Measurements from ENCODE around the gene PBXIP1.

Gene PBXIP1, protein sequence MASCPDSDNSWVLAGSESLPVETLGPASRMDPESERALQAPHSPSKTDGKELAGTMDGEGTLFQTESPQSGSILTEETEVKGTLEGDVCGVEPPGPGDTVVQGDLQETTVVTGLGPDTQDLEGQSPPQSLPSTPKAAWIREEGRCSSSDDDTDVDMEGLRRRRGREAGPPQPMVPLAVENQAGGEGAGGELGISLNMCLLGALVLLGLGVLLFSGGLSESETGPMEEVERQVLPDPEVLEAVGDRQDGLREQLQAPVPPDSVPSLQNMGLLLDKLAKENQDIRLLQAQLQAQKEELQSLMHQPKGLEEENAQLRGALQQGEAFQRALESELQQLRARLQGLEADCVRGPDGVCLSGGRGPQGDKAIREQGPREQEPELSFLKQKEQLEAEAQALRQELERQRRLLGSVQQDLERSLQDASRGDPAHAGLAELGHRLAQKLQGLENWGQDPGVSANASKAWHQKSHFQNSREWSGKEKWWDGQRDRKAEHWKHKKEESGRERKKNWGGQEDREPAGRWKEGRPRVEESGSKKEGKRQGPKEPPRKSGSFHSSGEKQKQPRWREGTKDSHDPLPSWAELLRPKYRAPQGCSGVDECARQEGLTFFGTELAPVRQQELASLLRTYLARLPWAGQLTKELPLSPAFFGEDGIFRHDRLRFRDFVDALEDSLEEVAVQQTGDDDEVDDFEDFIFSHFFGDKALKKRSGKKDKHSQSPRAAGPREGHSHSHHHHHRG

GRCh38 chr1:154955718-154956543 is at the start of gene PBXIP1:
PBXIP1 (minus strand) TSS chr1:154956099; CDS start chr1:154953721, 2,378 bp downstream.
- peak within 1 kb of the TSS; percentile 63 for H3K4me3 ChIP-seq (ENCODE audit: low read depth, low read length)
- in situ Hi-C loops (cut with HindIII; ENCODE audit: low sequenced_read_pairs) = loop anchor here (5.0 kb wide), 1 partner anchor 56 kb away; no protein-coding TSS in a partner anchor
- TF ChIP-seq CTCF (IDR thresholded peaks at IDR 0.05; ENCODE audit: low read depth, low read length, missing control alignments) = peak; percentile 52
- DNase-seq (ENCODE audit: low read depth) = peak; percentile 86

DNA sequence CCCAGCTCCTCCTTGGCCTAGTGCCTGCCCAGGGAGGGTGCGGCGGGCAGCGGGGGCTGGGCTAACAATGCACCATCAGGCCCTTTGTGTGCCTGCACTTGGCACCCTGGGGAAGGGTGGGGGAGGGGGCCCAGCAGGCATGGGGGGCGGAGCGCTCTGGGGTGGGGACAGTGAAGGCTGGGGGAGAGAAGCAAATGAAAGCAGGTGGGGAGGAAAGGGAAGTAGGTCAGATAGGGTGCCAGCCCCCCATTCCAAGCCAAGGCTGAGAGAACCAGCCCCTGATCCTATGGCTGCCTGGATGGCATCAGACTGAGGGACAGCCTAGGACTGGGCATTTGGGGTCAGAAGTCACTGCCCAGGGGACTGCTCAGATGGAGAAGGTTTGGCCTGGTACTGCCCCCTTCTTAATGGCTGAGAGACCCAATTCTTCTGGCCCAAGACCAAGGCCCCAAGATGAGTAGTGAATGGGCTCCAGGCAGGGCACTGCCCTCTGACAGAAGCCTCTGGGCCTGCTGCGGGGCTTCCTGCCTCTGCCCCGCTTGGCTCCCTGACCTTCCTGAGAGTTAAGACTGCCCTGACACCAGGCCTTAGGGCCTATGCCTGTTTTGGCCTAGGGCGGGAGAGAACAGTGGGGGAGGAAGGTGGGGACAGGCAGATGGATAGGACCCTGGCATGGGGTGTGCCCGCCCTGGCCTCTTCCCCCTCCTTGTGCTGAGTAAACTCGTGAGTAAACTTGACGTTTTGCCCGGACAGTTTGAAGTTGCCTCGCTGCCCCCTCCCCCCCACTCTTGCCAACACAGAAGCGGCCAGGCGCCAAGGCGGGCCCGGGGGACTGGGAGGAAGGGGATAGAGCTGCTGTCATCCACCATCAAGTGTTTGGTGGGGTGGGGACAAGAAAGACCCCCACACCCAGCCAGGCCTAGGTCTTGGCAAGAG is 49.4 kb upstream of the PBXIP1 start:
- no peak overlapping the region for H3K4me3 ChIP-seq (ENCODE audit: low read depth, low read length)
- no peak for TF ChIP-seq CTCF (IDR thresholded peaks at IDR 0.05; ENCODE audit: low read depth, low read length, missing control alignments)
- in situ Hi-C loops (cut with HindIII; ENCODE audit: low sequenced_read_pairs) = no loop called here
- DNase-seq (ENCODE audit: low read depth) = no peak

- TF ChIP-seq CTCF (IDR thresholded peaks at IDR 0.05; ENCODE audit: low read depth, low read length, missing control alignments) = no peak
- no peak for DNase-seq (ENCODE audit: low read depth)
- peak overlapping the region; percentile 82 for H3K4me3 ChIP-seq (ENCODE audit: low read depth, low read length)
- in situ Hi-C loops (cut with HindIII; ENCODE audit: low sequenced_read_pairs) = no loop called here
These were observed 48.6 kb upstream of the PBXIP1 start for GRCh38 chr1:155004352-155005075.

- DNase-seq (ENCODE audit: low read depth) = no peak
- no peak for TF ChIP-seq CTCF (IDR thresholded peaks at IDR 0.05; ENCODE audit: low read depth, low read length, missing control alignments)
- in situ Hi-C loops (cut with HindIII; ENCODE audit: low sequenced_read_pairs) = no loop called here
These were observed 48.0 kb upstream of the PBXIP1 start for GRCh38 chr1:155003766-155004351.

DNA sequence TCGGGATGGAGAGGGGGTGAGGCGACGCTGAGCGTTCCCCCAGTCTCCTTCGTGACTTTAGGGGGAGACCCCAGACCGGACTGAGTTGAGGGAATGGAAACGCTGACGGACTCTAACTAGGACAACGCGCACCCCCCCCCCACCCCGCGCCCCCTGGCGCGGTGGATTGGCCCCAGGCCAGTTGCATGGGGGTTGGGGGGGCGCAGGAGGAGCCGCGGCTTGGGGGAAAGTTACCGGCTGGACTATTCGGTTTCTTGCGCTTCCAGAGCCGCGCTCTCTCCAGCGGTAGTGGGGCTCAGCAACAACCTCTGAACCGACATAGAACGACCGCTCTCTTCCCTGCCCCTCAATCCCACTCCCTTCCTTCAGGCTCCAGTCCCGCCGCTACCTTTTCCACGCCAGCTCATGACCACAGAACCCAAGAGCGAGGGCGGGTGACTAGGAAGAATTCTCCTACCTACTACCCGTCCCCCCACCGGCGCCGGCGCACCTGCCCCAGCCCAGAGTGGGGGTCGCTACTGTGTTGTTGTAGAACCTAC is 47.4 kb upstream of the PBXIP1 start:
- in situ Hi-C loops (cut with HindIII; ENCODE audit: low sequenced_read_pairs) = no loop called here
- TF ChIP-seq CTCF (IDR thresholded peaks at IDR 0.05; ENCODE audit: low read depth, low read length, missing control alignments) = no peak
- DNase-seq (ENCODE audit: low read depth) = no peak
- H3K4me3 ChIP-seq (ENCODE audit: low read depth, low read length) = peak overlapping the region; percentile 82

More at GRCh38 chr1:155003766-155004351, 48.0 kb upstream of the PBXIP1 start:
- peak overlapping the region; percentile 82 for H3K4me3 ChIP-seq (ENCODE audit: low read depth, low read length)
